GM19328 (cell line): ENCODE data around the gene EPB41L1.

ENCODE experiments used
- ATAC-seq: cut with Tn5 transposase; IDR thresholded peaks from one replicate; pipeline ENCODE4 v1.9.1; 2021; ENCODE audit warnings: mild to moderate bottlenecking, moderate library complexity; ENCODE audit not compliant: unreplicated experiment

The EPB41L1 gene

DNA sequence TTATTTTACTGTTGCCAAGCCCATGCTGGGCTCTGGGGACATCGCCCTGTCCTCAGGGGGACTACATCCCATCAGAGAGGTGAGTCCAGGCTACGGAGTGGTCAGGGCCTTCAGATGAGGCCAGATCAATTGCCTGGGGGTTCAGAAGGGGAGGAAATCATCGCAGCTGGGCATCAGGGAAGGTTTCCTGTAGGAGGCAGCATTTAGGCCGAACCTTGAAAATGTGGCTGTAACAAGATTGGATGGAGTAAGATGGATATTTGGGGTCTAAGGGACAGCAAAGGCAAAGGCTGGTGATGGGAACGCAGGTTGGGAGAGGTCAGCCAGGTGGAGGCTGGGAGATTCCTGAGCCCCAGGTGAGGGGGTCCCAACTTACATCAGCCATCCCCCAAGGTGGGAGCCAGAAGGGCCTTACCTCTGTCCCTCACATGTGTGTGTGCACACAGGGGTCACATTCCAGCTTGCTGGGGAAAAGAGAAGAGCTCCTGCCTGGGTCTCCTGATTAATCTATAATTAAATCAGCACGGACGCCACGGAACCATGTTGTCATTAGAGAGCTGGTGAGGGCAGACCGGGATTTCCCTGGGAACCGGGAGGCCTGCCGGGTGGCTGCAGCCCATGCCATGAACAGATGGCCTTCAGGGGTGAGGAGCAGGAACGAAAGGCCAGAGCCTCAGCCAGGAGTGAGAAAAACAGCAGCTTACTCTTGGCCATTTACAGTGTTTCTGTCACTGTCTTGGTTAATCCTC lies 121.1 kb downstream of the EPB41L1 start:
- ATAC-seq, result no peak

DNA sequence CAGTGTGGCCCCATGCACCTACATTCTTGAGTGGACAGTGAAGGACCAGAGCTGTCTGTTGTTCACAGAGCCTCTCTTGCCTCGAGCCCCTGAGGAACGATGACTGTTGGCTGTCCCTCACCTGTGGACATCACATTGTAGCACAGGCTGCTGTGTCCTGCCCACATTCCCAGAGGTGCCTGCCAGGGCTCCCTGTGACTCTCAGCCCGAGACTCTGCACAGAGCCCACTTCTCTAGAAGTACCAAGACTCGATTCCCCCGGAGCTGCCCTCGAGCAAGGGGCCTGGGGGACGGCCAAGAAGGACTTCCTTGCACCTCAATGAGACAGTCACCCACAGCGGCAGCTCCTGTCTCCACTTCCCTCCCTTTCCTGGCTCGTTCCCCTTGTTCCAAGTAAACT lies 123.0 kb downstream of the EPB41L1 start:
- no peak for ATAC-seq

GRCh38 chr20:36279362-36279761 lies 124.8 kb downstream of the EPB41L1 start:
- ATAC-seq, result no peak

GRCh38 chr20:36279776-36280175 lies 125.2 kb downstream of the EPB41L1 start:
- no peak for ATAC-seq

GRCh38 chr20:36281785-36282380 lies 127.3 kb downstream of the EPB41L1 start:
- no peak for ATAC-seq
